GM19193 (cell line): ENCODE measurements around the gene COL23A1.

ENCODE experiments used
- POLR2A ChIP-seq: IDR thresholded peaks from 4 replicates; pipeline ENCODE4 v1.6.1; 2011; ENCODE audit not compliant: insufficient read depth, insufficient read length; ENCODE audit errors: extremely low read depth

Gene COL23A1

GRCh38 chr5:178361657-178362445, 228.3 kb downstream of the COL23A1 start:
- TF ChIP-seq POLR2A, result no peak

- no peak for TF ChIP-seq POLR2A
Observed at GRCh38 chr5:178360926-178361235, 229.3 kb downstream of the COL23A1 start.

- TF ChIP-seq POLR2A, result no peak
Observed at GRCh38 chr5:178360222-178360925, 229.8 kb downstream of the COL23A1 start.

- TF ChIP-seq POLR2A, result no peak
Observed at GRCh38 chr5:178359738-178360137, 230.5 kb downstream of the COL23A1 start.

- no peak for TF ChIP-seq POLR2A
Observed at GRCh38 chr5:178357678-178358077, 232.5 kb downstream of the COL23A1 start.

- TF ChIP-seq POLR2A, result no peak
Observed at GRCh38 chr5:178357121-178357521, 233.1 kb downstream of the COL23A1 start.

- TF ChIP-seq POLR2A, result no peak
Observed at GRCh38 chr5:178356431-178356872, 233.7 kb downstream of the COL23A1 start.

- no peak for TF ChIP-seq POLR2A
Observed at GRCh38 chr5:178355671-178356070, 234.5 kb downstream of the COL23A1 start.

GRCh38 chr5:178353461-178353860, 236.7 kb downstream of the COL23A1 start:
- no peak for TF ChIP-seq POLR2A

- TF ChIP-seq POLR2A, result no peak
Observed at GRCh38 chr5:178352035-178352349, 238.2 kb downstream of the COL23A1 start.

GRCh38 chr5:178351221-178352034, 238.8 kb downstream of the COL23A1 start:
- no peak for TF ChIP-seq POLR2A

GRCh38 chr5:178350361-178351220, 239.6 kb downstream of the COL23A1 start:
- no peak for TF ChIP-seq POLR2A

GRCh38 chr5:178349625-178350353, 240.4 kb downstream of the COL23A1 start:
- TF ChIP-seq POLR2A, result no peak

- no peak for TF ChIP-seq POLR2A
Observed at GRCh38 chr5:178349075-178349511, 241.1 kb downstream of the COL23A1 start.
